Stimulated activated CD4-positive, alpha-beta T cell treated with anti-CD3 and anti-CD28 coated beads, Interleukin-12 subunit alpha, Interleukin-12 subunit beta, amount 100 ng/mL, for 4 hours (primary cell): Measurements from ENCODE around the gene ENDOU.
A peak's percentile ranks its signal among the peaks of the same experiment; 100 is the strongest.

ENCODE experiments used
- DNase-seq: peaks from one replicate; pipeline ENCODE4 v3.0.0-alpha.2; 2020

Gene ENDOU

DNA sequence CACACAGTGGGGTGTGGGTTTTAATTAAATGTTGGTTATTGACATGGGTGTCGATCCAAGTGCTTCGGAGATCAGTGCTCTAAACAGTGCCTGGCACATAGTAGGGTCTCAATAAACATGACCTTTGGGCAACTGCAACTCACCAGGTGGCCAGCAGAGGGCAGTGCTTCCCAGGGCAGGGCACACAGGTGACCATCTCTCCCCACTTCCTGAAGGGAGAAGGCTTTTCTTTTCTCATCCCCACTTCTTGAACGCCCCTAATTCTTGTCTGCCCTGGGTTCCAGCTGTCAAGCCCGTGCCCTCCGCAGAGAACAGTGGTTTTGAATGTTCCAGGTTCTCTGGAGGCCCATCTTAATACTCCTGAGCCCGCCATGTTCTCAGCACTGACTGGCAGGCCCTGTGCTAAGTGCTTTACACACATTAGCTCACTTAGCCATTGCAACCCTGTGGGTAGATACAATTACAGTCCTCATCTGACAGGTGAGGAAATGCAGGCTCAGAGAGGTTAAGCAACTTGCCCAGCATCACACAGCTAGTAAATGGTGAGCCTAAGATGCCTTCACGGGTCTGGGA lies 17.0 kb upstream of the ENDOU start:
- peak; percentile 75 for DNase-seq

GRCh38 chr12:47741340-47741703 lies 16.0 kb upstream of the ENDOU start:
- peak; percentile 26 for DNase-seq

GRCh38 chr12:47740606-47741339 lies 15.5 kb upstream of the ENDOU start:
- no peak for DNase-seq

DNA sequence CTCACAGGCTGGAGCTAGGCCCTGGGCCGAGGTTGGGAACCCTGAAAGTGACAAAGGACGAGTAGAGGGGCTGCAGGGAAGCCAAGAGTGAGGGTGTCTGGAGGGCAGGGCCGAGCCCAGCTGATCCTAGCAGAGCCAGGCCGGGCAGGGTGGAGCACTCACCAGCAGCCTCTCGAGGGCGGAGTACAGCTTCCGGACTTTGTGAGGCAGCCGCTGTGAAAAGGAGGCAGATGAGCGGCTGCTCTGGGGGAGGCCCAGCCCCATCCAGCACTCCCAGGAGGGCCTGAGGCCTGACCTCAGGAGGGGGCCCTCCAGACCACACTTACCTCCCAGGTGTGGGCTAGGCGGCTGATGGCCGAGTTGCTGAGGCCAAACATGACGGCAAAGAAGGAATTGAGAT lies 14.7 kb upstream of the ENDOU start:
- DNase-seq, result no peak

GRCh38 chr12:47739297-47739696 lies 14.0 kb upstream of the ENDOU start:
- DNase-seq, result no peak

GRCh38 chr12:47737936-47738594 lies 12.8 kb upstream of the ENDOU start:
- DNase-seq, result no peak

- DNase-seq, result no peak
Measured at GRCh38 chr12:47736877-47737676, 11.8 kb upstream of the ENDOU start.

DNA sequence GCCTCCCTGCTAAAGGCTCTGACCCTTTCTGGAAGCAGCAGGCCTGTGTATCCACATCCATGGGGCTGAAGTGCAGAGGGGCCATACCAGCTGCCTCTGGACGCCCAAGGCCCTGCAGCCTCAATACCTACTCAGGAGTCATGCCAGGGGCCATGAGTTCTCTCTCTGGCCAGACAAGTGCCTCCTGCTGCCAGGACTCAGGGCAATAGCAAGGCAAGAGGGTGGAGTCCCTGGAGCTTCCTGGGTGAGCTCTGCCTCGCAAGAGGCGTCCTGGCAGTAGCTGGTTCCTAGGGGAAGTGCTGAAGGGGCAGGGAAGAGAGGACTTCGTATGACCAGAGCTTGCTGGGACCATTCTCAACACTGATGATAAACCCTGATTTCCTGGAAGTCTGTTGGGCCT lies 10.9 kb upstream of the ENDOU start:
- no peak for DNase-seq

GRCh38 chr12:47735649-47736048 lies 10.4 kb upstream of the ENDOU start:
- no peak for DNase-seq

GRCh38 chr12:47734725-47735480 lies 9.6 kb upstream of the ENDOU start:
- no peak for DNase-seq

DNA sequence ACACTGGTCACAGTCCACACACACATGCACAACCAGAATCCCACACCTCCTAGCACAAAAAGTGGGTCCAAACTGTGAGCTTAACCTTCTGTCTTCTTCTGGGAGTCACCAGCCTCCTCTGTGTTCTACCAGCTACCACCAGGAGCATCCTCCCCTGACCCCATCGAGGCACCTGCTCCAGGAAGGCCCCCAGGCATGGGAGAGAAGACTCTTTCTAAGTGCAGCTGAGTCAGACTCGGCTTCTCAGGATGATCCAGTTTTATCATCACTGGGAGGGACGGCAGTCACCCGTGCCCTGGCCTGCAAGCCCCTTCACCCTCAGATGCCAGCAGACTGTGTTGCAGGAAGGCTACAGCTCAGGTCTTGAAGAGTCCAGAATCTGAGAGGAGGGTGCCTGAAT lies 7.9 kb upstream of the ENDOU start:
- no peak for DNase-seq

DNA sequence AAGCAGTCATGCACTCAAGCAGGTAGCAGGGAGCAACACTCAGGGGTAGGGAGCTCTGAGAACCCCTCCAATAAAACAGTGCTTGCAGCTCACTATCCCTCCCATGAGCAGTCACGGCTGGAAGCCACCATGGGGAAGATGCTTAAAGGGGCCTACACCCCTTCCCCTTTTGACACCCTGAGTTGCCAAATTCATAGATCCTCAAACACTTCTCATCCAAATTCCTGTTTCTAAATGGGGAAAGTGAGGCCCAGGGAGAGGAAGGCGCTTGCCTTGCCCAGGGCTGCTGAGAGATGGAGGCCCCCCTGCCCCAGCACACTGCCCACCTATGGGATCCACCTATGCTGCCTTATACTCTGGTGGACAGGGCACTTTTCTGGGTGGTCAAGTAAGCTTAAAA lies 7.2 kb upstream of the ENDOU start:
- no peak for DNase-seq

- DNase-seq, result no peak
Measured at GRCh38 chr12:47731723-47732122, 6.4 kb upstream of the ENDOU start.

- no peak for DNase-seq
Measured at GRCh38 chr12:47730341-47730744, 5.1 kb upstream of the ENDOU start.

- DNase-seq, result no peak
Measured at GRCh38 chr12:47729233-47729632, 3.9 kb upstream of the ENDOU start.

DNA sequence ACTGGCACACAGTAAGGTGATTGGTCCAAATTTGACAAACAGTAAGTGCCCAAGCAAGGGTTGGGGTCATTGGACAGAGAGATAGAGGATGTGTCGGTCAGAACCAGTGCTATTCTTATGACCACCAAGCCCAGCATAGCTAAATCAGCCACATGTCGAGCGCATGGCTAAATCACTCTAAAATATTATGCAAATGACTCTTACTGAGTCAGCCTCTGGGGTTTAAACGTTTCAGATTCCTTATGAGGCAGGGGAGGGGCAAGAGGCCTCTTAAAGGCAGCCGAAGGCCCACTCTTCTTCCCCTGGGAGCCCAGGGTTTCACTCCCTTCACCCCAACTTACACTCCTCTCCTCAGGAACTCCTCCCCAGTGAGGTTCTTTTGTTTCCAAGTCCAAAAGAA lies 603 bp upstream of the ENDOU start:
- no peak for DNase-seq

DNA sequence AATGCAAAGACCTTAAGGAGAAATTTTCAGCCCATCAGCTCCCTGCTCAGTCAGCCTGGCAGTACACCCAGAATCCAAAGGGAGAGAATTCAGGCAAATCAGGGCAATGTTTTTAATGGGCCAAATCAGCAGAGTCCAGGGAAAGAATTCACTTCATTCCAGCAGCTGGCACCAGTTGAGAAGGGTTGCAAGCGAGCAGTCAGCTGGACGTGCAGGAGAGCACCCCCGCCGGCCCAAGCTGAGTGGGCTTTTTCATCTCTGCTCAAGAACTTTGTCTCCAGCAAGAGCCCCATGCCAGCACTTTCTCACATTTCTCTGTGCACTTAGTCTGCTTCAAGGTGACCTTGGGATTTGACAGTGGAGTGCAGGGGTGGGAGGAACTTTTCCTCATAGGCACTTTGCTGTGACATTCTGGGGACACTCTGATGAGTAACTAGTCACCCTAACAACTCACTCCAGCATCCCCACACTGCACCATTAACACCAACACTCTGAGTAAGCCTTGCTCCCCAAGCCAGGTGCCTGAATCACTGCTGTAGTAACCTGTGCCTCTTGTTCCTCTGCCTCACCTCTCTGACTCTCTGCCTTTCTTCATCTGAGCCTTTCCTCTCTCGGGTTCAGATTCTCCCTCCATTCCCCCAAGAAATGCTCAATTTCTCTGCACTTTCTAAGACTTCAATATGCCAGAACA lies 2.2 kb downstream of the ENDOU start:
- DNase-seq, result no peak

DNA sequence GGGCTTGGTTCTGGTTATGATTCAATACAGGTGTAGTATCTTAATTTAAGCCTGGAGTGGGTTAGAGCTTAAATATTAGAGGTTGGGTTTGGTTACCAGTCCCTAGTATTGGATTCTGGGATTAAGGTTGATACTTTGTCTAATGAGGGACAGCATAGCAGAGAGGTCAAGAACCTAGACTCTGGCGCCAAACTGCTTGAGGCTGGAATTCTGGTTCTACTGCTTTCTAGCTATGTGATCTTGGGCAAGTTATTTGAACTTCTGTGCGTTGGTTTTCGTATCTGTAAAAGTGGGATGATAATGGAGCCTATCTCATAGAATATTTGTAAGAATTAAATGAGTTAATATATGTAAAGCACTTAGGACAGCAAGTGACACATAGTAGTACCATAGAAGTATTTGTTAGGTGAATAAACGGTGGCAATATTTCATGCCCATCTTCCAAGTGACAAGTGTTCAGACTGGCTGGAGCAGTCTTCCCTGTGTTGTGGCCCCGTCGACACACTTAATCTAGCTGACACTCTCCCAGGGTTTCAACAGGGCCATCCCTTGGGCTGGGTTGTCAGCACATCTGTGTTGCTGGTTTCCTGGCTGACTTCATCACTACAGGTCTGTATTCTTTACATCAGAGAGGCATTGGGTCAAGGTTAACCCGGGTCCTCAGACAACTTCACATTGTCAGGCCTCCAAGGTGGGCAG lies 3.0 kb downstream of the ENDOU start:
- no peak for DNase-seq

DNA sequence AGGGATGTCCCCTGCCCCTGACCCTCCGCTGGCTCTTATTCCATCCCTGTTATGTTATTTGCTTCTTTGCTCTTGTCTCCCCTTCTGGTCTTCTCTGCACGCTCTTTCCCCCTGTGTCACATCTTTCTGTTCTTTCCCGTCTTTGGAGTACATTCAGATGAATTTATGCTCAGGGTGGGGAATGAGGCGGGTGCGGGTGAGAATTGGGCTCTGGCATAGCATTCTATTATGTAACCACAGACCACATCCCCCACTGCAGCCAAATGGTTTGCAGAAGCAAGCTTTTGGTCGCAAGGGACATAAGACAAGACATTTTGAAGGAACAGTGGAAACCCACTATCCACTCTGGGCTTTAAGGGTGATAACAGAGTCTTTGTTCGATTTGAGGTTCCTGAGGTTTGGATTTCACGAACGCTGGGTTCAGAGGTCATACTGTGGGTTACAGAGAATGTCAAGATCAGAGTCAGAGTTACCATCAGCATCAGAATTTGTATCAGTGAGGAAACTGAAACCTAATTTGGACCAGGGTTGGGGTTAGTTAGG lies 3.8 kb downstream of the ENDOU start:
- no peak for DNase-seq

- no peak for DNase-seq
Measured at GRCh38 chr12:47718531-47718930, 6.8 kb downstream of the ENDOU start.

GRCh38 chr12:47717443-47718193 lies 7.7 kb downstream of the ENDOU start:
- DNase-seq, result peak; percentile 33
